Gastrocnemius medialis (tissue), 4 donors: Measurements from ENCODE around the gene MANF. TPM values are rescaled to one million over a fixed set of nuclear protein-coding genes. Genes with fewer than 3 reads are reported as not detected.

ENCODE experiments used
- ATAC-seq, 2 donors: fragments of 150-250 bp; one replicate each; pipeline ENCODE4 v1.9.1; 2016
- DNase-seq, 2 donors: peaks; one replicate each; pipeline ENCODE4 v3.0.0-alpha.2; 2019
- H3K27ac ChIP-seq, 4 donors: fragments of 200-600 bp; sonication (generic); 1 replicate in 1 of 4; 2 replicates in 3 of 4; pipeline ENCODE4 v1.5.1; 2016 to 2018; ENCODE audit warnings: mild to moderate bottlenecking in 2 of 4, moderate library complexity in 1 of 4
- H3K27me3 ChIP-seq, 3 donors: fragments of 200-600 bp; sonication (generic) in 2 of 3; 1 replicate in 1 of 3; 2 replicates in 2 of 3; pipeline versions ENCODE4 v1.5.1 to v1.6.0; 2016 to 2019; ENCODE audit warnings: mild to moderate bottlenecking in 1 of 3, moderate library complexity in 1 of 3
- H3K36me3 ChIP-seq, 2 donors: fragments of 200-600 bp; sonication (generic) in 1 of 2; one replicate each; pipeline ENCODE4 v1.5.1; 2017 to 2018
- H3K4me1 ChIP-seq, 2 donors: fragments of 200-600 bp; sonication (generic) in 1 of 2; one replicate each; pipeline ENCODE4 v1.5.1; 2016 to 2017; ENCODE audit warnings: mild to moderate bottlenecking in 2 of 2
- H3K4me3 ChIP-seq, 4 donors: fragments of 200-600 bp; sonication (generic) in 3 of 4; 1 replicate in 1 of 4; 2 replicates in 3 of 4; pipeline ENCODE4 v1.5.1; 2016 to 2019; ENCODE audit warnings: mild to moderate bottlenecking in 2 of 4
- H3K9me3 ChIP-seq, 3 donors: fragments of 200-600 bp; sonication (generic) in 2 of 3; 1 replicate in 1 of 3; 2 replicates in 2 of 3; pipeline ENCODE4 v1.5.1; 2016 to 2019
- CTCF ChIP-seq, 5 experiments: fragments of 450-650 bp in 3 of 5; fragments of 200-600 bp in 2 of 5; sonication (generic) in 2 of 5; IDR thresholded peaks in 4 of 5; conservative IDR thresholded peaks in 1 of 5; 1 replicate in 4 of 5; 2 replicates in 1 of 5; pipeline ENCODE4 v1.5.1; 2016 to 2019; ENCODE audit warnings: antibody characterized with exemption in 5 of 5, mild to moderate bottlenecking in 3 of 5, moderate library complexity in 3 of 5
- POLR2A ChIP-seq, 2 donors: fragments of 450-650 bp; IDR thresholded peaks; one replicate each; pipeline ENCODE4 v1.6.1; 2017; ENCODE audit warnings: antibody characterized with exemption in 2 of 2, mild to moderate bottlenecking in 2 of 2, moderate library complexity in 2 of 2
- in situ Hi-C, 4 donors: fragments of 200-750 bp; cut with MboI; loops; one replicate each; pipeline versions ENCODE4 v1.15.0 to v1.8.0; 2017; ENCODE audit warnings: low sequenced_read_pairs in 4 of 4
- intact Hi-C: fragments of 100-400 bp; cut with DNase I; formaldehyde crosslinking; loops from one replicate; pipeline ENCODE4 v1.15.1; 2023; ENCODE audit warnings: low total_unique reads
- total RNA-seq, 4 donors: library from RNA; depleted of rRNA; stranded (reverse); fragments of >200 nt; gene quantifications; one replicate each; pipeline versions ENCODE4 v1.1.0 to v1.2.3, GENCODE V29; 2016

MANF gene
- total RNA-seq, 4 donors from 2014 or later: 4.4 to 19.7 (median 11.5) TPM

- TF ChIP-seq POLR2A (IDR thresholded peaks at IDR 0.05): no peak
- TF ChIP-seq CTCF (IDR thresholded peaks at IDR 0.05 in 4 of 5, conservative IDR thresholded peaks at IDR 0.05 in 1 of 5): no peak
- H3K9me3 ChIP-seq: no peaks in the 10 kb centered on the region
- no peaks in the 10 kb centered on the region for H3K4me1 ChIP-seq
- no peak for DNase-seq
- intact Hi-C loops: no loop called here
- no peak overlapping the region for H3K27ac ChIP-seq
- no peaks in the 10 kb centered on the region for H3K36me3 ChIP-seq
- ATAC-seq: no peak
- in situ Hi-C loops: no loop called here
- H3K27me3 ChIP-seq: no peaks in the 10 kb centered on the region
- no peak overlapping the region for H3K4me3 ChIP-seq
Observed at GRCh38 chr3:51353691-51354090, 31.4 kb upstream of the MANF start.

- in situ Hi-C loops (no loop called here), intact Hi-C loops (no loop called here)
- DNase-seq (no peak), ATAC-seq (no peak)
- H3K27ac ChIP-seq: no peak overlapping the region
- H3K4me1 ChIP-seq: no peaks in the 10 kb centered on the region
- no peaks in the 10 kb centered on the region for H3K36me3 ChIP-seq
- no peak overlapping the region for H3K4me3 ChIP-seq
- no peaks in the 10 kb centered on the region for H3K9me3 ChIP-seq
- no peaks in the 10 kb centered on the region for H3K27me3 ChIP-seq
- no peak for TF ChIP-seq POLR2A (IDR thresholded peaks at IDR 0.05)
- TF ChIP-seq CTCF (IDR thresholded peaks at IDR 0.05 in 4 of 5, conservative IDR thresholded peaks at IDR 0.05 in 1 of 5): no peak
Observed at GRCh38 chr3:51354172-51354571, 30.9 kb upstream of the MANF start.

- Histone ChIP-seq H3K4me1 (no peaks in the 10 kb centered on the region), H3K9me3 (no peaks in the 10 kb centered on the region), H3K36me3 (no peaks in the 10 kb centered on the region), H3K27ac (no peak overlapping the region), H3K27me3 (no peaks in the 10 kb centered on the region), H3K4me3 (no peak overlapping the region)
- ATAC-seq (no peak), DNase-seq (no peak)
- in situ Hi-C loops (no loop called here), intact Hi-C loops (no loop called here)
- TF ChIP-seq CTCF (IDR thresholded peaks at IDR 0.05 in 4 of 5, conservative IDR thresholded peaks at IDR 0.05 in 1 of 5) (no peak), POLR2A (IDR thresholded peaks at IDR 0.05) (no peak)
Observed at GRCh38 chr3:51354731-51355615, 30.1 kb upstream of the MANF start.

- H3K4me3 ChIP-seq: no peak overlapping the region
- intact Hi-C loops (no loop called here), in situ Hi-C loops (no loop called here)
- no peaks in the 10 kb centered on the region for H3K36me3 ChIP-seq
- H3K27me3 ChIP-seq: no peaks in the 10 kb centered on the region
- ATAC-seq (no peak), DNase-seq (no peak)
- no peaks in the 10 kb centered on the region for H3K4me1 ChIP-seq
- TF ChIP-seq POLR2A (IDR thresholded peaks at IDR 0.05) (no peak), CTCF (IDR thresholded peaks at IDR 0.05 in 4 of 5, conservative IDR thresholded peaks at IDR 0.05 in 1 of 5) (no peak)
- no peaks in the 10 kb centered on the region for H3K9me3 ChIP-seq
- no peak overlapping the region for H3K27ac ChIP-seq
Observed at GRCh38 chr3:51355891-51356578, 29.1 kb upstream of the MANF start.
